Calu3 (cell line): Measurements from ENCODE around the gene SF1. TPM values are rescaled to one million over a fixed set of nuclear protein-coding genes. Genes with fewer than 3 reads are reported as not detected.
A peak's percentile ranks its signal among the peaks of the same experiment; 100 is the strongest.

Source experiments
- BruUV-seq: library from RNA; stranded (reverse); fragments of 400-500 nt; replicated peaks from 2 replicates; lab custom pipeline; 2021; lab: Mats Ljungman, UMichigan
- CTCF ChIA-PET: fragments of 300-600 bp; sonication (Branson Sonifier 250); formaldehyde crosslinking; loops from one replicate; lab custom pipeline; 2022; ENCODE audit warnings: antibody characterized with exemption; lab: Charles Lee
- DNase-seq: peaks from one replicate; pipeline ENCODE4 v3.0.0; 2022
- H3K27ac Mint-ChIP-seq: one replicate; pipeline ENCODE4 v1.8.0; 2022; ENCODE audit warnings: mixed read lengths; ENCODE audit not compliant: unreplicated experiment
- H3K27me3 Mint-ChIP-seq: one replicate; pipeline ENCODE4 v1.8.0; 2022; ENCODE audit warnings: mixed read lengths; ENCODE audit not compliant: unreplicated experiment
- H3K36me3 Mint-ChIP-seq: one replicate; pipeline ENCODE4 v1.8.0; 2022; ENCODE audit warnings: mild to moderate bottlenecking, moderate library complexity, mixed read lengths; ENCODE audit not compliant: insufficient read depth, unreplicated experiment
- H3K4me1 Mint-ChIP-seq: one replicate; pipeline ENCODE4 v1.8.0; 2022; ENCODE audit warnings: mild to moderate bottlenecking, low read depth, mixed read lengths; ENCODE audit not compliant: unreplicated experiment
- H3K4me3 Mint-ChIP-seq: one replicate; pipeline ENCODE4 v1.8.0; 2022; ENCODE audit warnings: mild to moderate bottlenecking, low read depth, moderate library complexity, mixed read lengths; ENCODE audit not compliant: unreplicated experiment
- H3K9me3 Mint-ChIP-seq: one replicate; pipeline ENCODE4 v1.8.0; 2022; ENCODE audit warnings: low read depth, mixed read lengths; ENCODE audit not compliant: unreplicated experiment
- CTCF ChIP-seq: fragments of 200-600 bp; IDR thresholded peaks from one replicate; pipeline ENCODE4 v1.8.0; 2022; ENCODE audit warnings: antibody characterized with exemption; ENCODE audit not compliant: unreplicated experiment
- intact Hi-C: fragments of 100-400 bp; cut with micrococcal nuclease; formaldehyde crosslinking; loops from one replicate; pipeline ENCODE4 v1.10.0; 2022; ENCODE audit not compliant: unreplicated experiment
- total RNA-seq: library from RNA; stranded (reverse); gene quantifications from 2 replicates; pipeline ENCODE4 v1.2.3, GENCODE V29; 2022

Gene SF1
- total RNA-seq, 1 experiment from 2014 or later = 312 TPM

- Mint-ChIP-seq H3K9me3 (no peaks in the 10 kb centered on the region), H3K4me3 (peak overlapping the region; percentile 68), H3K27me3 (no peaks in the 10 kb centered on the region), H3K36me3 (peaks cover 36% of the 10 kb centered on the region), H3K4me1 (peaks cover 10% of the 10 kb centered on the region), H3K27ac (no peak overlapping the region)
- BruUV-seq = no TSS peak
- DNase-seq = no peak
- intact Hi-C loops = no loop called here
- CTCF ChIA-PET = interaction anchor here (0.5 to 1.1 kb wide), 2 partner anchors 40 to 45 kb away, joined by 3 read pairs; partner anchors contain the start of gene CDC42BPG
- TF ChIP-seq CTCF = no peak
Measured at GRCh38 chr11:64804346-64805210, 26.2 kb upstream of the SF1 start.

- Mint-ChIP-seq H3K27me3 (no peaks in the 10 kb centered on the region), H3K27ac (peak overlapping the region; percentile 29), H3K36me3 (peaks cover 30% of the 10 kb centered on the region), H3K4me1 (peaks cover 12% of the 10 kb centered on the region), H3K4me3 (peak overlapping the region; percentile 68), H3K9me3 (no peaks in the 10 kb centered on the region)
- no peak for TF ChIP-seq CTCF
- no peak for DNase-seq
- BruUV-seq = TSS peak; percentile 53
- CTCF ChIA-PET = interaction anchor here (0.5 to 1.1 kb wide), 2 partner anchors 40 to 45 kb away, joined by 3 read pairs; partner anchors contain the start of gene CDC42BPG
- intact Hi-C loops = no loop called here
Measured at GRCh38 chr11:64803846-64804345, 25.6 kb upstream of the SF1 start.

GRCh38 chr11:64803158-64803845, 25.0 kb upstream of the SF1 start, which contains the start of gene MAP4K2:
Gene MAP4K2, minus strand, starts transcription at chr11:64803214. Its CDS starts 65 bp downstream, at chr11:64803149.
- intact Hi-C loops = no loop called here
- H3K4me1 Mint-ChIP-seq = peaks cover 18% of the 10 kb centered on the region
- H3K27me3 Mint-ChIP-seq = no peaks in the 10 kb centered on the region
- BruUV-seq = no TSS peak
- peak within 1 kb of the TSS; percentile 29 for H3K27ac Mint-ChIP-seq
- DNase-seq = peak; percentile 95
- CTCF ChIA-PET = interaction anchor here (1.1 kb wide), 1 partner anchor 41 kb away, joined by 3 read pairs; the partner anchor contains the start of gene CDC42BPG
- no peaks in the 10 kb centered on the region for H3K9me3 Mint-ChIP-seq
- peak within 1 kb of the TSS; percentile 68 for H3K4me3 Mint-ChIP-seq
- H3K36me3 Mint-ChIP-seq = peaks cover 24% of the 10 kb centered on the region
- peak; percentile 17 for TF ChIP-seq CTCF
